GM03348 (cell line): ENCODE results near the gene GRHPR.
"Not testable (repeated sequence)": the region's sequence is repeated elsewhere in the genome, so short reads cannot be mapped to it uniquely, and the experiment has no call there.

Experiments
- DNase-seq: peaks from one replicate; pipeline ENCODE4 v3.0.0; 2012; ENCODE audit warnings: low spot score

GRHPR gene

DNA sequence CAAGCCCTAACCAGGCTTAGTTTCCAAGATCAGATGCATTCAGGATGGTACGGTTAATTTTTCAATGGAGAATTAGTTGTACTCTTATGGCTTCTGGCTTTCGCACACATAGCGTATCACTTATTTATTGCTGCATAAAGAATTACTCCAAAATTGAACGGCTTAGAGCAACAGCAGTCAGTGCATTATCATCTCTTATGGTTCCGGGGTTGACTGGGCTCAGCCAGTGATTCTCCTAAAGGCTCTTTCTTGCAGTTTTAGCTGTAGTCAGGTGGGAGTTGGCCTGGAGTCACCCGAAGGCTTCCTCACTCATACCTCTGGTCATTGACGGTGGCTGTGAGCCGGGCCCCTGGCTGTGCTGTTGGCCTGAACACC is 595 bp upstream of the GRHPR start:
- no peak for DNase-seq

DNA sequence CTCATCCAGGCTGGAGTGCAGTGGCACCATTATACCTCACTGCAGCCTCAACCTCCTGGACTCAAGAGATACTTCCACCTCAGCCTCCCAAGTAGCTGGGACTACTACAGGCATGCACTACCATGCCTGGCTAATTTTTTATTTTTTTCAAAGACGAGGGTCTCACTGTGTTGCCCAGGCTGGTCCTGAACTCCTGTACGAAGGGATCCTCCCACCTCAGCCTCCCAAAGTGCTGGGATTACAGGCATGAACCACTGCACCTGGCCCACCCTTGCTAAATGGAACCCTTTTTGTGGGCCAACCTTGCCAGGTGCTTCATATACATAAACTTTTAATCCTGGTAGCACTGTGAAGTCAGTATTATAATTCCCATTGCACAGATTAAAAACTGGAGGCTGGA is 1.0 kb downstream of the GRHPR start:
- no peak for DNase-seq

GRCh38 chr9:37424204-37424685 is 1.7 kb downstream of the GRHPR start:
- no peak for DNase-seq

DNA sequence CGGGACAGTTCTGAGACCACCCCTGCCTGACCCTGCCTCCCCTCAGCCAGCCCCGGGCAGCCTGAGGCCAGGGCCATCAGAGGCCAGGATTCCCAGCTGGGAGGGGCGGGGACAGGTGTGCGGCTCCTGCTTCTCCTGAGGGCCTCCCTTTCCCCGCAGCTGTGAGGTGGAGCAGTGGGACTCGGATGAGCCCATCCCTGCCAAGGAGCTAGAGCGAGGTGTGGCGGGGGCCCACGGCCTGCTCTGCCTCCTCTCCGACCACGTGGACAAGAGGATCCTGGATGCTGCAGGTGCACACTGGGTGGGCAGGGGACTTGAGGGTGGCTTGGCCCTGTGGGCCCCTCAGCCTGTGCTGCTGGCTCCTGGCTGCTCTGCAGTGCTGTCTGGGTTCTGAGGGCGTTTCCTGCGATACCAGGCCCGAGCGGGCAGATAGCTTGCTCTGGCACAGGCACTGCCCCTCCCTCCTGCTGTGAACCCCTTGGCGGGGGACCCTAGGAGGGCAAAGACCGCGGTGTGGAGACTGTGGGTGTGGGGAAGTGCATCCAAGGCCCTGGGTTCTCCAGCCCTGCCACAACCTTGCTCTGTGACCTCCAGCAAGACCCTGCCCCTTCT is 2.3 kb downstream of the GRHPR start:
- DNase-seq = no peak

DNA sequence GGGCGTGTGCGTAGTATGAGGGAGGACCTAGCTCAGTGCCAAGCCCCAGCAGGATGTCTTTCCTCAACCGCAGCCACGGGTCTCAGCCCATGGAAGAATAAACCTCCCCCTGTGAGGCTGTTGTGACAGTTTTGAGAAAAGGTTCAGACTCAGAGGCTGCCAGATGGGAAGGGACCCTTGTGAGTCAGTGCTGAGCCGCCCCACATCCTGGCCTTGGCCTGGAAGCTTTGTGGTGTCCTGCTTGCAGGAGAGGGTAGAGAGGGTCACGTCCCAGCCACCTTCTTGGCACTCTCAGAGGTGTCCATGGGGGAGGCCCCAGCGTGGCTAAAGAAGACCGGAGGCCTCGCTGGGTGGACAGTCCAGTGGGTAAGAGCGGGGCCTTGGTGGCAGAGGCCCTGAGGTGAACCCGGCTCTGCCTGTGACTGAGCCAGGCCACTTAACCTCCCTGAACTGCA is 2.8 kb downstream of the GRHPR start:
- no peak for DNase-seq

- not testable (repeated sequence) for DNase-seq
Observed at GRCh38 chr9:37426431-37426830, 3.9 kb downstream of the GRHPR start.

DNA sequence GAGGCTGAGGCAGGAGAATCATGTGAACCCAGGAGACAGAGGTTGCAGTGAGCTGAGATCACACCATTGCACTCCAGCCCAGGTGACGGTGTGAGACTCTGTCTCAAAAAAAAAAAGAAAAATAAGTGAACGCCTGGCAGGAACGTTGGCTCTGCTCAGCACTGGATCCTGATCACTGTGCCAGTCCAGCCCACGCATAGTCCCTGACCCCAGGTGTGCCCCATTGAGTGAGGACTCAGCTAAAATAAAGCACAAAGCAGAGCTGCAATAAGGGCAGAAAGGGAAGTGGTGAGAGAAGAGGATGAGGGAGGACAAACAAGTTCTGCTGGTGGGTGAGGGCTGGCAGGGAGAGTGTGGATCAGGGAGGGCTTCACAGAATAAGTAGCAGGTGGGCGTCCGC is 4.3 kb downstream of the GRHPR start:
- DNase-seq = no peak

GRCh38 chr9:37428345-37428744 is 5.8 kb downstream of the GRHPR start:
- no peak for DNase-seq

- DNase-seq = no peak
Observed at GRCh38 chr9:37429441-37430285, 7.2 kb downstream of the GRHPR start.

- DNase-seq = no peak
Observed at GRCh38 chr9:37430841-37431597, 8.5 kb downstream of the GRHPR start.

- no peak for DNase-seq
Observed at GRCh38 chr9:37432020-37432419, 9.5 kb downstream of the GRHPR start.

DNA sequence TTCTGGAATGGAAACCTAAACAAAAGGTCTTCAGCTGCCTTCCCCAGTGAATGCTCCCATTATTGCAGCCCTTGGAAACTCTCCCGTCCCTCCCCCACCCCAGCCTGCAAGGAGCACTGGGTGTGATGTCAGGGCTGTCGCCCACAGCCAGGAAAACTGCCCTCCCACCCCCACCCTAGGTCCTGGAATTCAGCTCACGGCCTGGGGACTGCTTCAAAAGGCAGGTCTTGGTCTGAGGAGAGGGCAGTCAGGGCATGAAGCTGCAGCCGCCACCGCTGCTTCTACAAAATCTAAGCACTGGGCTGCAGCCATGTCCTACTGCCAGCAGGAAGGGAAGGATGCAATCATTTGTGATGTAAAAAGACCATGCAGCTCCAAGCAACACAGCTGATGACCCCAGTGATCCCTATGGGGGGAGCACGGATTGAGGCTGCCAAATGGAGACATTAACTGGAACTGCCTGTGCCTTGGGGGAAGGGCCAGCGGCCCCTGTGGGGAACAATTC is 11.4 kb downstream of the GRHPR start:
- no peak for DNase-seq

- DNase-seq = no peak
Observed at GRCh38 chr9:37436540-37436939, 14.0 kb downstream of the GRHPR start.

GRCh38 chr9:37437010-37437409 is 14.5 kb downstream of the GRHPR start:
- no peak for DNase-seq

DNA sequence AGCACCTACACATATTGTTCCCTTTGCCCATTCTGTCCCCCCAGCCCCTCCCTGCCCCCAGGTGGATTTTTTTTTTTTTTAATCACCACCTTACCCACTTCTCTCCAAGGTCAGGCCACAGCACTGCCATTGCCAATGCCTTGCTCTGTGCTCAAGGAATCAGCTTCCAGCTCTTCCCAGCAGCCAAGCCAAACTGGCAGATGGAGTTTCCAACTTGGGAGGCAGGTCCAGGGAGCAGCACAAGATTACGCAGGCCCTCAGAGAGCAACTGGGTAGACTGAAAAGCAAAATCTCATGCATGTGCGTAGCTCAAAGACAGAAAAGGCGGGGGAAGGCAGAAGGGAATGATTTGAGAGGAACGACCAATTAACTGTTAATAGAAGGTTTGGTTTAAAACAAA is 15.1 kb downstream of the GRHPR start:
- DNase-seq = no peak

- no peak for DNase-seq
Observed at GRCh38 chr9:37438359-37438758, 15.9 kb downstream of the GRHPR start.

DNA sequence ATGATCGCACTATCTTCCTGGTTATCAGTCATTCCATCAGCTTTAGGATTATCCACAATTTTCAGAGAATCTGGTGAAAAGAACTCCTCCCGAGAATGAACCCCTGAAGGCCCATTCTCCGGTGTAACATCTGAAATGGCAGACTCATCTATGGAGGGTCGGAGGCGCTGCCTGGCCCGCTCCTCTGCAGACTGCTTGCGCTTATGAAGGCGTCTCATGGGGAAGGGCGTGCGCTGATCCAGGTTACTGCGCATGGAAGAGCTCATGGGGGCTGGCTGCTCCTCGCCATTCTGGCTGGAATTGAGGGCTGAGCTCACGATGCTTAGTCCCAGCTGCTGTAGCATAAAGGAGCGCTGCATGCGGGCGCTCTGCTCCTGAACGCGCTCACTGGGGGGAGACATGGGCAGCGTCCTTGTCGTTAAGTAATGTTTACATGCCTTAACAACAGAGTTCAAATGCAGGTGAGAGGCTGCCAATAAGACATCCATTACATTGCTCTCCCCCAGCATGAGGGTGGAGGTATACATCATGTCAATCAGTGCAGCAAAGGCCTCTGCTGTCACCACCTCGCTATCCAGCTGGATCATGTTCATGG is 19.4 kb downstream of the GRHPR start:
- DNase-seq = no peak

DNA sequence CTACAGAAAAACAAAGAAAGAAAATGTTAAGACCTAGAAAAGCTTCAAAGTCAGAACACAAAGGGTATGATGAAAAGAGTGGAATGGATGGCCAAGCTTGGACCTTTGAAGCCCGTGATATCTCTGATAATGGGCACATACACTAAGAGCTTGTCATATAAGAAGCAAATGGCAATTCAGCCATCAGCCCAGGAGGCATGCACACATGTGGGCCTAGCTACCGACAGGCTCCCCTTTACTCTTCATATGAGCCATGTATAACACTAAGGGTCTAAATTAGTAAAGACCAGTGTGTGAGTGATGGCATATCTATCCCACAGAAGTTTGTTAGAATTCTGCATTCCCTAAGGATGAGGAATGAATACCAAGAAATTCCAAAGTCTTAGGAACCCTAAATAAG is 20.1 kb downstream of the GRHPR start:
- DNase-seq = no peak

- DNase-seq = no peak
Observed at GRCh38 chr9:37443566-37443965, 21.1 kb downstream of the GRHPR start.

DNA sequence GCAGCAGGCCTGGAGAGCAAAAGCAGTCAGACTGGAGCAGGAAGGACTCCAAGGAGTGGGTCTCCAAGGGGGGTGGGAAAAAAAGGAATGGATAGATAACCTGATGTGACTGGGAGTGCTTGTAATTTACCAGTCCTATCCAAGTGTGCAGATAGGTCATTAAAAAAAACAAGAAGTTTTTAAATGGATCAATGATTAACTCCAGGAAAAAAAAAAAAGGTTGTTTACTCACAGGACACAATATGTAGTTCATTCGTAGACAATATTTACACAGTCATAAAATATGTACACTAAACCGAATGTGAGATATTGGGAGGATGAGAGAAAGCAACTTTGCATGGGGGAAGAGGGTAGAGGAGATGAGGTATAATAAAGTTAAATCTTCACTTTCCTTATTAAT is 22.4 kb downstream of the GRHPR start:
- DNase-seq = no peak

GRCh38 chr9:37445832-37446231 is 23.3 kb downstream of the GRHPR start:
- DNase-seq = no peak

DNA sequence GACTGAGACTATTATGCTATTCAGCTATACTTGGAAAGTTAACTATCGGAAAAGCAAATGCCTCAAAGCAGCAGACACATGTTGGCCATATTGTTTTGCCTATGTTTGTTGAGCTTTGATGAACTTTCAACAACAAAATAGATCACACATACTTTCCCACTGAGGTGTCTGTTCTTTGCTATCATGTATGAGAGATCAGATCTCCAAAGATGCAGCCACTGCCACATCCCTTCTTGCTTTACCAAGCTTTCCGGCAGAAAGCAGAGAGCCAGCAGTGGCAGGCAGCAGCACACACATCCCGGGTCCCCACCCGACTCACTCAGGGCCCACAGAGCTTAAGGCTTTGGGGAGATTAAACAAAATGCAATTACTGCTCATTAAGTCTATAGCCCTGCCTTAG is 23.9 kb downstream of the GRHPR start:
- no peak for DNase-seq
